ENCODE measurements around the gene RFX3. TPM values are rescaled to one million over a fixed set of nuclear protein-coding genes. Genes with fewer than 3 reads are reported as not detected.

RFX3 gene
- total RNA-seq, 1 donor, result 3.1 TPM

- no peak overlapping the region for H3K4me3 ChIP-seq (ENCODE audit: low read depth, low read length)
- no peak for TF ChIP-seq CTCF (IDR thresholded peaks at IDR 0.05; ENCODE audit: insufficient read depth, low read length)
- DNase-seq (ENCODE audit: low read depth), result no peak
Observed at GRCh38 chr9:3243683-3244082, 282.1 kb downstream of the RFX3 start.

- no peak overlapping the region for H3K4me3 ChIP-seq (ENCODE audit: low read depth, low read length)
- no peak for TF ChIP-seq CTCF (IDR thresholded peaks at IDR 0.05; ENCODE audit: insufficient read depth, low read length)
- DNase-seq (ENCODE audit: low read depth), result peak; percentile 16
Observed at GRCh38 chr9:3241290-3241689, 284.5 kb downstream of the RFX3 start.

- peak; percentile 84 for TF ChIP-seq CTCF (IDR thresholded peaks at IDR 0.05; ENCODE audit: insufficient read depth, low read length)
- H3K4me3 ChIP-seq (ENCODE audit: low read depth, low read length), result no peak overlapping the region
- DNase-seq (ENCODE audit: low read depth), result peak; percentile 67
Observed at GRCh38 chr9:3240656-3241268, 285.0 kb downstream of the RFX3 start.

- DNase-seq (ENCODE audit: low read depth), result no peak
- H3K4me3 ChIP-seq (ENCODE audit: low read depth, low read length), result no peak overlapping the region
- no peak for TF ChIP-seq CTCF (IDR thresholded peaks at IDR 0.05; ENCODE audit: insufficient read depth, low read length)
Observed at GRCh38 chr9:3239240-3239639, 286.6 kb downstream of the RFX3 start.

- no peak overlapping the region for H3K4me3 ChIP-seq (ENCODE audit: low read depth, low read length)
- TF ChIP-seq CTCF (IDR thresholded peaks at IDR 0.05; ENCODE audit: insufficient read depth, low read length), result no peak
- DNase-seq (ENCODE audit: low read depth), result peak; percentile 3
Observed at GRCh38 chr9:3238236-3238635, 287.6 kb downstream of the RFX3 start.

GRCh38 chr9:3237121-3237520 lies 288.7 kb downstream of the RFX3 start:
- TF ChIP-seq CTCF (IDR thresholded peaks at IDR 0.05; ENCODE audit: insufficient read depth, low read length), result no peak
- no peak overlapping the region for H3K4me3 ChIP-seq (ENCODE audit: low read depth, low read length)
- no peak for DNase-seq (ENCODE audit: low read depth)

- DNase-seq (ENCODE audit: low read depth), result peak; percentile 4
- H3K4me3 ChIP-seq (ENCODE audit: low read depth, low read length), result no peak overlapping the region
- no peak for TF ChIP-seq CTCF (IDR thresholded peaks at IDR 0.05; ENCODE audit: insufficient read depth, low read length)
Observed at GRCh38 chr9:3235497-3235896, 290.3 kb downstream of the RFX3 start.
